Esophagus mucosa (tissue), 1 donor: Measurements from ENCODE around the gene GRPEL2. TPM values are rescaled to one million over a fixed set of nuclear protein-coding genes. Genes with fewer than 3 reads are reported as not detected.
"Not testable (repeated sequence)": the region's sequence is repeated elsewhere in the genome, so short reads cannot be mapped to it uniquely, and the experiment has no call there.

Experiments
- ATAC-seq: fragments of 200-7000 bp; cut with Tn5 transposase; one replicate; pipeline ENCODE4 v1.9.1; 2020
- total RNA-seq: library from RNA; stranded (reverse); gene quantifications from one replicate; pipeline ENCODE4 v1.2.4, GENCODE V29; 2023
- donor health status: DM: yes; HTN: yes; CAD: no.

GRPEL2 gene
- total RNA-seq, 1 donor from 2014 or later, result 49.6 TPM

- ATAC-seq, result no peak
These were observed 31.6 kb downstream of the GRPEL2 start for GRCh38 chr5:149376711-149377447.

GRCh38 chr5:149378241-149378820 lies 33.0 kb downstream of the GRPEL2 start:
- ATAC-seq, result no peak

GRCh38 chr5:149379177-149379761 lies 34.0 kb downstream of the GRPEL2 start, which contains the start of gene IL17B:
TSS of gene IL17B (minus strand) at chr5:149379292. CDS start at chr5:149379225, 67 bp downstream.
- ATAC-seq, result no peak

- no peak for ATAC-seq
These were observed 34.6 kb downstream of the GRPEL2 start for GRCh38 chr5:149379818-149380374.

GRCh38 chr5:149380466-149381121 lies 35.3 kb downstream of the GRPEL2 start:
- ATAC-seq, result no peak

GRCh38 chr5:149381261-149381985 lies 36.1 kb downstream of the GRPEL2 start:
- no peak for ATAC-seq

- ATAC-seq, result peak; percentile 79
These were observed 36.7 kb downstream of the GRPEL2 start for GRCh38 chr5:149381986-149382338.

GRCh38 chr5:149382517-149383220 lies 37.4 kb downstream of the GRPEL2 start:
- no peak for ATAC-seq

GRCh38 chr5:149383399-149383798 lies 38.1 kb downstream of the GRPEL2 start:
- no peak for ATAC-seq

- no peak for ATAC-seq
These were observed 40.9 kb downstream of the GRPEL2 start for GRCh38 chr5:149386166-149386565.

- ATAC-seq, result no peak
These were observed 41.9 kb downstream of the GRPEL2 start for GRCh38 chr5:149387081-149387631.

GRCh38 chr5:149387982-149388381 lies 42.7 kb downstream of the GRPEL2 start:
- ATAC-seq, result no peak

- ATAC-seq, result no peak
These were observed 43.3 kb downstream of the GRPEL2 start for GRCh38 chr5:149388498-149389190.

GRCh38 chr5:149389552-149390495 lies 44.5 kb downstream of the GRPEL2 start:
- ATAC-seq, result no peak

- not testable (repeated sequence) for ATAC-seq
These were observed 45.8 kb downstream of the GRPEL2 start for GRCh38 chr5:149391076-149391475.

- no peak for ATAC-seq
These were observed 46.2 kb downstream of the GRPEL2 start for GRCh38 chr5:149391524-149391923.

GRCh38 chr5:149392718-149393117 lies 47.4 kb downstream of the GRPEL2 start:
- ATAC-seq, result peak; percentile 84

- not testable (repeated sequence) for ATAC-seq
These were observed 49.7 kb downstream of the GRPEL2 start for GRCh38 chr5:149394996-149395395.

- no peak for ATAC-seq
These were observed 52.2 kb downstream of the GRPEL2 start for GRCh38 chr5:149397530-149397929.
